Stomach (tissue), 4 donors: ENCODE results near the gene COPG1.

ENCODE experiments used
- CTCF ChIP-seq, 7 experiments: fragments of 450-650 bp in 4 of 7; fragments of 200-600 bp in 3 of 7; sonication (generic) in 3 of 7; IDR thresholded peaks; one replicate each; pipeline ENCODE4 v1.5.1; 2016 to 2019; ENCODE audit warnings: antibody characterized with exemption in 7 of 7, control low read depth in 2 of 7, mild to moderate bottlenecking in 1 of 7
- POLR2A ChIP-seq, 4 donors: fragments of 450-650 bp; IDR thresholded peaks; one replicate each; pipeline ENCODE4 v1.6.1; 2016; ENCODE audit warnings: antibody characterized with exemption in 4 of 4, control low read depth in 2 of 4, mild to moderate bottlenecking in 1 of 4, moderate library complexity in 1 of 4
- POLR2AphosphoS5 ChIP-seq, 3 donors: sonication (generic); formaldehyde crosslinking; IDR thresholded peaks; one replicate each; pipeline ENCODE4 v1.6.1; 2016; ENCODE audit warnings: antibody characterized with exemption in 3 of 3

- TF ChIP-seq CTCF (IDR thresholded peaks at IDR 0.05) (no peak), POLR2A (IDR thresholded peaks at IDR 0.05) (no peak), POLR2AphosphoS5 (IDR thresholded peaks at IDR 0.05) (no peak)
These were observed 3.3 kb downstream of the COPG1 start for GRCh38 chr3:129252748-129253147.
